Breast epithelium (tissue), 4 donors: ENCODE results near the gene COA4. TPM values are rescaled to one million over a fixed set of nuclear protein-coding genes. Genes with fewer than 3 reads are reported as not detected.

Experiments used
- DNase-seq, 2 donors: peaks; one replicate each; pipeline ENCODE4 v3.0.0-alpha.2; 2019; ENCODE audit warnings: low spot score in 2 of 2
- H3K27ac ChIP-seq, 2 donors: fragments of 200-600 bp; sonication (generic) in 1 of 2; one replicate each; pipeline ENCODE4 v1.5.1; 2016 to 2019; ENCODE audit warnings: mild to moderate bottlenecking in 1 of 2
- H3K27me3 ChIP-seq, 2 donors: fragments of 200-600 bp; sonication (generic) in 1 of 2; one replicate each; pipeline versions ENCODE4 v1.5.1 to v1.6.0; 2017 to 2019; ENCODE audit warnings: control low read depth in 1 of 2, mild to moderate bottlenecking in 1 of 2
- H3K36me3 ChIP-seq: fragments of 200-600 bp; one replicate; pipeline ENCODE4 v1.5.1; 2019
- H3K4me1 ChIP-seq, 2 donors: fragments of 200-600 bp; sonication (generic); one replicate each; pipeline ENCODE4 v1.5.1; 2016 to 2019; ENCODE audit warnings: control low read depth in 1 of 2
- H3K4me3 ChIP-seq, 3 donors: fragments of 200-600 bp; sonication (generic); 1 replicate in 2 of 3; 2 replicates in 1 of 3; pipeline ENCODE4 v1.5.1; 2016 to 2019; ENCODE audit warnings: mild to moderate bottlenecking in 3 of 3, moderate library complexity in 2 of 3
- H3K9me3 ChIP-seq, 2 donors: fragments of 200-600 bp; sonication (generic) in 1 of 2; one replicate each; pipeline ENCODE4 v1.5.1; 2016 to 2019; ENCODE audit warnings: control low read depth in 1 of 2
- CTCF ChIP-seq, 3 donors: fragments of 450-650 bp; IDR thresholded peaks; one replicate each; pipeline ENCODE4 v1.5.1; 2016 to 2017; ENCODE audit warnings: antibody characterized with exemption in 3 of 3, mild to moderate bottlenecking in 3 of 3, moderate library complexity in 3 of 3
- POLR2A ChIP-seq: fragments of 450-650 bp; IDR thresholded peaks from one replicate; pipeline ENCODE4 v1.6.1; 2016; ENCODE audit warnings: antibody characterized with exemption, mild to moderate bottlenecking, moderate library complexity
- POLR2AphosphoS5 ChIP-seq, 3 donors: sonication (generic); formaldehyde crosslinking; IDR thresholded peaks; one replicate each; pipeline ENCODE4 v1.6.1; 2017; ENCODE audit warnings: antibody characterized with exemption in 3 of 3
- intact Hi-C: fragments of 100-400 bp; cut with DNase I; formaldehyde crosslinking; loops from one replicate; pipeline ENCODE4 v1.15.1; 2023; ENCODE audit warnings: low total_unique reads
- total RNA-seq, 3 donors: library from RNA; depleted of rRNA; stranded (reverse); fragments of >200 nt; gene quantifications; one replicate each; pipeline ENCODE4 v1.1.0, GENCODE V29; 2016

Gene COA4
- total RNA-seq, 3 donors from 2014 or later, result 58.9 to 76.7 (median 74.2) TPM

DNA sequence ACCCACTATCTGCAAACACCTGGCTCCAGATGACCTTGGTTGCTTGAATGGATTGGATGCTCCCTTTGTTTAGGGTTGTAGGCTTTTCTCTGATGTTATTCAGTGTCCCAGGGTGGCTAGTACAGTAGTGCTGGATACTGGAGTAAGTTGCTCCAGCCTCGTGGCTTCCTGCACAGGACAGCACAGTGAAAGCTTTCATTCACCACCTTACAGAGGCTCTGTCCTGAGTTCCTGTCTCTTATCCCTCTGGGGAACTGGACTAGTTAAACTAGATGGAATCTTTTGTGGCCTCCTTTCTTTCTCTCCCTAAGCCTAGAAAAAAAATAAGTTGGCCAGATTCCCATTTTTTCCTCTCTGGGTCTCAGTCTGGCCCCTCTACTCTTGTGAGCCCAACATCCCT is 46.4 kb downstream of the COA4 start:
- Histone ChIP-seq H3K36me3 (no peaks in the 10 kb centered on the region), H3K4me3 (no peak overlapping the region)

More for the DNA sequence above, 46.4 kb downstream of the COA4 start:
- intact Hi-C loops, result no loop called here
- Histone ChIP-seq H3K9me3 (no peaks in the 10 kb centered on the region), H3K27ac (no peak overlapping the region), H3K4me1 (no peaks in the 10 kb centered on the region), H3K27me3 (no peaks in the 10 kb centered on the region)
- no peak for TF ChIP-seq POLR2A
- no peak for TF ChIP-seq CTCF (IDR thresholded peaks at IDR 0.05)
- TF ChIP-seq POLR2AphosphoS5 (IDR thresholded peaks at IDR 0.05), result no peak
- no peak for DNase-seq

Other genes starting within 250 kb of the COA4 start
- 10 to 100 TPM in 2 of 3 donors, under 1 TPM in 1; 0.80 to 49.6 (median 17.0) TPM for gene PLEKHB1, start 230.3 kb downstream of the COA4 start, total RNA-seq
- 100 to 1,000 TPM in 2 of 3 donors, 10 to 100 TPM in 1; 79.6 to 119 (median 102) TPM for gene RAB6A, start 115.8 kb downstream of the COA4 start, total RNA-seq
- gene MRPL48, start 89.0 kb downstream of the COA4 start, total RNA-seq, result 10 to 100 TPM in 2 of 3 donors, 1 to 10 TPM in 1; 6.9 to 28.2 (median 15.7) TPM
- gene PAAF1, start 153 bp upstream of the COA4 start, total RNA-seq, result 10 to 100 TPM in 1 of 3 donors, 1 to 10 TPM in 2; 8.5 to 19.0 (median 9.5) TPM
- not detected for gene DNAJB13, start 74.2 kb upstream of the COA4 start, total RNA-seq
- 10 to 100 TPM; 28.2 to 82.4 (median 45.2) TPM for gene UCP2, start 106.0 kb upstream of the COA4 start, total RNA-seq
- 1 to 10 TPM; 1.6 to 5.9 (median 1.8) TPM for gene UCP3, start 132.2 kb upstream of the COA4 start, total RNA-seq